Activated naive CD8-positive, alpha-beta T cell treated with anti-CD3 and anti-CD28 coated beads, Interleukin-2, amount 50 U/mL, for 16 hours (primary cell): ENCODE measurements around the gene CCR5.

Experiments used
- DNase-seq: peaks from one replicate; pipeline ENCODE4 v3.0.0-alpha.2; 2020; ENCODE audit warnings: low read depth, low spot score

CCR5 gene

GRCh38 chr3:46358466-46358865, 12.3 kb upstream of the CCR5 start:
- DNase-seq, result no peak

- no peak for DNase-seq
Observed at GRCh38 chr3:46359733-46360493, 10.8 kb upstream of the CCR5 start.

- no peak for DNase-seq
Observed at GRCh38 chr3:46360907-46361306, 9.8 kb upstream of the CCR5 start.

GRCh38 chr3:46361408-46362283, 9.1 kb upstream of the CCR5 start:
- no peak for DNase-seq

- DNase-seq, result no peak
Observed at GRCh38 chr3:46365041-46365440, 5.7 kb upstream of the CCR5 start.

GRCh38 chr3:46365737-46366524, 4.8 kb upstream of the CCR5 start:
- no peak for DNase-seq

- DNase-seq, result no peak
Observed at GRCh38 chr3:46367811-46368210, 2.9 kb upstream of the CCR5 start.

- no peak for DNase-seq
Observed at GRCh38 chr3:46368569-46368968, 2.2 kb upstream of the CCR5 start.

- no peak for DNase-seq
Observed at GRCh38 chr3:46369151-46369550, 1.6 kb upstream of the CCR5 start.

GRCh38 chr3:46369675-46370132, 1.0 kb upstream of the CCR5 start:
- DNase-seq, result no peak

GRCh38 chr3:46371519-46372340, 984 bp downstream of the CCR5 start:
- DNase-seq, result no peak

- no peak for DNase-seq
Observed at GRCh38 chr3:46372492-46373359, 2.0 kb downstream of the CCR5 start.

- DNase-seq, result no peak
Observed at GRCh38 chr3:46374755-46375154, 4.0 kb downstream of the CCR5 start.

GRCh38 chr3:46375218-46375617, 4.5 kb downstream of the CCR5 start:
- DNase-seq, result no peak

- DNase-seq, result no peak
Observed at GRCh38 chr3:46375814-46376213, 5.1 kb downstream of the CCR5 start.

- DNase-seq, result peak; percentile 16
Observed at GRCh38 chr3:46378426-46378942, 7.7 kb downstream of the CCR5 start.

GRCh38 chr3:46380471-46381221, 9.9 kb downstream of the CCR5 start:
- no peak for DNase-seq

- no peak for DNase-seq
Observed at GRCh38 chr3:46381625-46382024, 10.9 kb downstream of the CCR5 start.
